NB4 (cell line): Measurements from ENCODE around the gene CIITA.

Experiments
- CTCF ChIP-seq: IDR thresholded peaks from one replicate; pipeline ENCODE4 v1.5.1; 2012; ENCODE audit warnings: low read depth, low read length
- MAX ChIP-seq: IDR thresholded peaks from 2 replicates; pipeline ENCODE4 v1.6.1; 2011; ENCODE audit warnings: low read depth, low read length

GRCh38 chr16:10902999-10903398, 26.0 kb downstream of the CIITA start:
- TF ChIP-seq CTCF (no peak), MAX (no peak)
